Measurements from ENCODE around the gene BRIP1. TPM values are rescaled to one million over a fixed set of nuclear protein-coding genes. Genes with fewer than 3 reads are reported as not detected.

The BRIP1 gene
- total and polyA plus RNA-seq, 5 donors from 2014 or later, result 0.71 to 3.0 (median 1.3) TPM

DNA sequence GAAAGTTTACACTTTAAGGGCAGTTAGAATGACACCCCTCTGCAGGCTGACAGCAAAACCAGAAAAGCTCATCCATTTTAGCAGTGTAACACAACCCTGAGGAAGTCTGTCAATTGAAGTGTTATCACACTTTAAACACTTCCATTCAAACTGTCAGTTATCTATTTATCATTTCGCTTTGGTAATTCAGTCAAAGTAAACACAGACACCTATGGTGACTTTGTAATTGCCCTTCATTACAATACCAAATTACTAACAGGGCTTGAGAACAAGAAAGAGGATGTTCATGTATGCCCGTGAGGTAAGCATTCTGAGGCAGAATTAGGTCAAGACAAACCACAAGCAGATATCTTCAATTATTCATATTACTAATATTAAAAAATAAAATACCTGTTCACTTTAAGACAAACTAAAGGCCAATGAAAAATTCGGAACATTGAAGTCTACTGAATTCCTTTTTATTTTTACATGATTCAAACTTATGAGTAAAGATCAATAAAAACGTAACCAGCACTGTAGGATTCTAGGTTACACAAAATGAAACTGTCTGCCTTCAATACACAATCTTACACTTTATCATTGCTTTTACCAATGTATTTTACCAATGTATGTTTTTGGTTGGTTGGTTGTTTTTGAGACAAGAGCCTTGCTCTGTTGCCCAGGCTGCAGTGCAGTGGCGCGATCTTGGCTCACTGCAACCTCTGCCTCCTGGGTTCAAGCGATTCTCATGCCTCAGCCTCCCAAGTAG lies 57.1 kb downstream of the BRIP1 start:
- Mint-ChIP-seq H3K9me3 (no peaks in the 10 kb centered on the region), H3K36me3 (no peaks in the 10 kb centered on the region), H3K27ac (peak overlapping the region in 2 of 3 donors; percentile 65 to 90), H3K4me1 (peaks cover 10 to 20% (median 17%) of the 10 kb centered on the region in 4 donors), H3K27me3 (no peaks in the 10 kb centered on the region), H3K4me3 (peak overlapping the region; percentile 34 to 83 (median 70))
- peak; percentile 62 to 68 for ATAC-seq (ENCODE audit: low read depth in 2 of 2)
- peak in 2 of 3 donors; percentile 21 to 33 for DNase-seq
- Histone ChIP-seq H3K27me3 (ENCODE audit: control insufficient read depth, insufficient read depth, low read length) (no peaks in the 10 kb centered on the region), H3K27ac (ENCODE audit: insufficient read depth, low read length, poor library complexity, severe bottlenecking) (peak overlapping the region; percentile 52), H3K4me1 (ENCODE audit: control insufficient read depth, insufficient read depth, low read length, poor library complexity, severe bottlenecking) (peaks cover 7% of the 10 kb centered on the region), H3K36me3 (ENCODE audit: control insufficient read depth, insufficient read depth, low read length) (no peaks in the 10 kb centered on the region), H3K9me3 (ENCODE audit: control insufficient read depth in 2 of 2, low read length in 2 of 2) (no peaks in the 10 kb centered on the region), H3K4me3 (ENCODE audit: low read depth, low read length) (peak overlapping the region; percentile 28)

- H3K36me3 Mint-ChIP-seq, result no peaks in the 10 kb centered on the region
- no peak overlapping the region for H3K4me3 Mint-ChIP-seq
- peak overlapping the region in 1 of 3 donors; percentile 60 for H3K27ac Mint-ChIP-seq
- peak overlapping the region; percentile 28 for H3K4me3 ChIP-seq (ENCODE audit: low read depth, low read length)
- H3K9me3 Mint-ChIP-seq, result no peaks in the 10 kb centered on the region
- H3K27ac ChIP-seq (ENCODE audit: insufficient read depth, low read length, poor library complexity, severe bottlenecking), result peak overlapping the region; percentile 52
- H3K4me1 ChIP-seq (ENCODE audit: control insufficient read depth, insufficient read depth, low read length, poor library complexity, severe bottlenecking), result peaks cover 7% of the 10 kb centered on the region
- H3K4me1 Mint-ChIP-seq, result peaks cover 10 to 19% (median 17%) of the 10 kb centered on the region in 4 donors
- H3K27me3 ChIP-seq (ENCODE audit: control insufficient read depth, insufficient read depth, low read length), result no peaks in the 10 kb centered on the region
- H3K36me3 ChIP-seq (ENCODE audit: control insufficient read depth, insufficient read depth, low read length), result no peaks in the 10 kb centered on the region
- H3K9me3 ChIP-seq (ENCODE audit: control insufficient read depth in 2 of 2, low read length in 2 of 2), result no peaks in the 10 kb centered on the region
- H3K27me3 Mint-ChIP-seq, result no peaks in the 10 kb centered on the region
- DNase-seq, result no peak
- ATAC-seq (ENCODE audit: low read depth in 2 of 2), result no peak
Observed at GRCh38 chr17:61805399-61805798, 57.9 kb downstream of the BRIP1 start.

DNA sequence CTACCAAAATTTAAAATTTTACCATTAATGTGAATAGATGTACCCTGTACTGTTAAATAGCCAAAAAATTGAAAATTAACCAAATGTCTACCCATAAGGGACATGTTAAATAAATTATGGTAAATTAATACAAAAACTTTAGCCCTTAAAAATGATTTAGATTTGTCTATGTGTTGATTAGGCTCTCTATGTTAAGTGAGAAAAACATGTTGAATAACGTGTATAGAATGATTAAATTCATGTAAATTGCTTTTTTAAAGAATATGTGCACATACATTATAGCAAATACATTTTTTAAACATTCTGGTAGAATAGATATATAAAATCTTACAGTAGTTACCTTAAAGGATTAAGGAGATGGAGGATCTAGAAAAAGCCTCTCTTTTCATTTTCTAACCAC lies 59.5 kb downstream of the BRIP1 start:
- DNase-seq (no peak), ATAC-seq (ENCODE audit: low read depth in 2 of 2) (no peak)
- Mint-ChIP-seq H3K27me3 (no peaks in the 10 kb centered on the region), H3K36me3 (peaks cover 4% of the 10 kb centered on the region), H3K4me1 (peaks cover 7 to 13% (median 10%) of the 10 kb centered on the region in 4 donors), H3K4me3 (no peak overlapping the region), H3K27ac (no peak overlapping the region), H3K9me3 (no peaks in the 10 kb centered on the region)
- no peak overlapping the region for H3K27ac ChIP-seq (ENCODE audit: insufficient read depth, low read length, poor library complexity, severe bottlenecking)
- no peaks in the 10 kb centered on the region for H3K36me3 ChIP-seq (ENCODE audit: control insufficient read depth, insufficient read depth, low read length)
- no peaks in the 10 kb centered on the region for H3K27me3 ChIP-seq (ENCODE audit: control insufficient read depth, insufficient read depth, low read length)
- H3K4me1 ChIP-seq (ENCODE audit: control insufficient read depth, insufficient read depth, low read length, poor library complexity, severe bottlenecking), result peaks cover 7% of the 10 kb centered on the region
- no peaks in the 10 kb centered on the region for H3K9me3 ChIP-seq (ENCODE audit: control insufficient read depth in 2 of 2, low read length in 2 of 2)
- no peak overlapping the region for H3K4me3 ChIP-seq (ENCODE audit: low read depth, low read length)

GRCh38 chr17:61803216-61803615 lies 60.1 kb downstream of the BRIP1 start:
- Histone ChIP-seq H3K9me3 (ENCODE audit: control insufficient read depth in 2 of 2, low read length in 2 of 2) (no peaks in the 10 kb centered on the region), H3K27me3 (ENCODE audit: control insufficient read depth, insufficient read depth, low read length) (no peaks in the 10 kb centered on the region), H3K4me3 (ENCODE audit: low read depth, low read length) (no peak overlapping the region), H3K27ac (ENCODE audit: insufficient read depth, low read length, poor library complexity, severe bottlenecking) (no peak overlapping the region), H3K36me3 (ENCODE audit: control insufficient read depth, insufficient read depth, low read length) (no peaks in the 10 kb centered on the region), H3K4me1 (ENCODE audit: control insufficient read depth, insufficient read depth, low read length, poor library complexity, severe bottlenecking) (peaks cover 7% of the 10 kb centered on the region)
- no peak overlapping the region for H3K4me3 Mint-ChIP-seq
- H3K27me3 Mint-ChIP-seq, result no peaks in the 10 kb centered on the region
- H3K9me3 Mint-ChIP-seq, result no peaks in the 10 kb centered on the region
- H3K36me3 Mint-ChIP-seq, result peaks cover 4% of the 10 kb centered on the region
- DNase-seq (no peak), ATAC-seq (ENCODE audit: low read depth in 2 of 2) (no peak)
- H3K27ac Mint-ChIP-seq, result no peak overlapping the region
- peaks cover 7 to 13% (median 10%) of the 10 kb centered on the region in 4 donors for H3K4me1 Mint-ChIP-seq

GRCh38 chr17:61799812-61800484 lies 63.4 kb downstream of the BRIP1 start:
- no peak overlapping the region for H3K27ac ChIP-seq (ENCODE audit: insufficient read depth, low read length, poor library complexity, severe bottlenecking)
- no peaks in the 10 kb centered on the region for H3K9me3 ChIP-seq (ENCODE audit: control insufficient read depth in 2 of 2, low read length in 2 of 2)
- DNase-seq (no peak), ATAC-seq (ENCODE audit: low read depth in 2 of 2) (no peak)
- H3K36me3 ChIP-seq (ENCODE audit: control insufficient read depth, insufficient read depth, low read length), result no peaks in the 10 kb centered on the region
- no peak overlapping the region for H3K4me3 Mint-ChIP-seq
- H3K4me1 ChIP-seq (ENCODE audit: control insufficient read depth, insufficient read depth, low read length, poor library complexity, severe bottlenecking), result no peaks in the 10 kb centered on the region
- H3K27ac Mint-ChIP-seq, result no peak overlapping the region
- H3K4me3 ChIP-seq (ENCODE audit: low read depth, low read length), result no peak overlapping the region
- peaks cover 17% of the 10 kb centered on the region for H3K36me3 Mint-ChIP-seq
- H3K27me3 Mint-ChIP-seq, result no peaks in the 10 kb centered on the region
- no peaks in the 10 kb centered on the region for H3K27me3 ChIP-seq (ENCODE audit: control insufficient read depth, insufficient read depth, low read length)
- H3K9me3 Mint-ChIP-seq, result peaks cover 0 to 4% (median 0%) of the 10 kb centered on the region in 7 donors
- peaks cover 0 to 10% (median 0%) of the 10 kb centered on the region in 4 donors for H3K4me1 Mint-ChIP-seq

- no peak for DNase-seq
- Mint-ChIP-seq H3K27ac (no peak overlapping the region), H3K36me3 (peaks cover 17% of the 10 kb centered on the region), H3K27me3 (no peaks in the 10 kb centered on the region), H3K4me3 (no peak overlapping the region), H3K9me3 (peaks cover 0 to 4% (median 0%) of the 10 kb centered on the region in 7 donors), H3K4me1 (peaks cover 0 to 10% (median 0%) of the 10 kb centered on the region in 4 donors)
- Histone ChIP-seq H3K27me3 (ENCODE audit: control insufficient read depth, insufficient read depth, low read length) (no peaks in the 10 kb centered on the region), H3K9me3 (ENCODE audit: control insufficient read depth in 2 of 2, low read length in 2 of 2) (no peaks in the 10 kb centered on the region), H3K4me1 (ENCODE audit: control insufficient read depth, insufficient read depth, low read length, poor library complexity, severe bottlenecking) (no peaks in the 10 kb centered on the region), H3K36me3 (ENCODE audit: control insufficient read depth, insufficient read depth, low read length) (no peaks in the 10 kb centered on the region), H3K27ac (ENCODE audit: insufficient read depth, low read length, poor library complexity, severe bottlenecking) (no peak overlapping the region), H3K4me3 (ENCODE audit: low read depth, low read length) (no peak overlapping the region)
- no peak for ATAC-seq (ENCODE audit: low read depth in 2 of 2)
Observed at GRCh38 chr17:61797283-61797682, 66.0 kb downstream of the BRIP1 start.

GRCh38 chr17:61795546-61795945 lies 67.8 kb downstream of the BRIP1 start:
- H3K9me3 ChIP-seq (ENCODE audit: control insufficient read depth in 2 of 2, low read length in 2 of 2), result no peaks in the 10 kb centered on the region
- Mint-ChIP-seq H3K36me3 (peaks cover 17% of the 10 kb centered on the region), H3K27ac (no peak overlapping the region), H3K27me3 (no peaks in the 10 kb centered on the region), H3K4me3 (no peak overlapping the region), H3K4me1 (peaks cover 0 to 10% (median 0%) of the 10 kb centered on the region in 4 donors), H3K9me3 (peaks cover 0 to 4% (median 0%) of the 10 kb centered on the region in 7 donors)
- no peaks in the 10 kb centered on the region for H3K27me3 ChIP-seq (ENCODE audit: control insufficient read depth, insufficient read depth, low read length)
- no peak overlapping the region for H3K4me3 ChIP-seq (ENCODE audit: low read depth, low read length)
- H3K36me3 ChIP-seq (ENCODE audit: control insufficient read depth, insufficient read depth, low read length), result no peaks in the 10 kb centered on the region
- H3K4me1 ChIP-seq (ENCODE audit: control insufficient read depth, insufficient read depth, low read length, poor library complexity, severe bottlenecking), result no peaks in the 10 kb centered on the region
- no peak overlapping the region for H3K27ac ChIP-seq (ENCODE audit: insufficient read depth, low read length, poor library complexity, severe bottlenecking)
- DNase-seq (no peak), ATAC-seq (ENCODE audit: low read depth in 2 of 2) (no peak)
